Ovary (tissue), 10 donors: Measurements from ENCODE around the gene PHLDB1. TPM values are rescaled to one million over a fixed set of nuclear protein-coding genes. Genes with fewer than 3 reads are reported as not detected.

Experiments
- DNase-seq, 5 donors: peaks; one replicate each; pipeline ENCODE4 v3.0.0-alpha.2; 2019 to 2020
- H3K27ac ChIP-seq, 2 donors: fragments of 200-600 bp; one replicate each; pipeline versions ENCODE4 v1.5.1 to v1.8.0; 2019 to 2022
- H3K27me3 ChIP-seq: fragments of 200-600 bp; one replicate; pipeline ENCODE4 v1.8.0; 2022
- H3K36me3 ChIP-seq: fragments of 200-600 bp; sonication (generic); one replicate; pipeline ENCODE4 v1.5.1; 2019
- H3K4me1 ChIP-seq: one replicate; pipeline ENCODE4 v1.8.1; 2013; ENCODE audit warnings: mild to moderate bottlenecking, moderate library complexity; ENCODE audit not compliant: insufficient read depth
- H3K4me3 ChIP-seq: fragments of 200-600 bp; sonication (generic); one replicate; pipeline ENCODE4 v1.5.1; 2017
- H3K9me3 ChIP-seq, 2 donors: fragments of 200-600 bp in 1 of 2; sonication (generic) in 1 of 2; one replicate each; pipeline versions ENCODE4 v1.5.1 to v1.8.1; 2013 to 2019; ENCODE audit warnings: mild to moderate bottlenecking in 1 of 2, moderate library complexity in 1 of 2
- CTCF ChIP-seq, 3 donors: fragments of 450-650 bp in 2 of 3; fragments of 200-600 bp in 1 of 3; IDR thresholded peaks; one replicate each; pipeline versions ENCODE4 v1.5.1 to v1.8.0; 2016 to 2022; ENCODE audit warnings: antibody characterized with exemption in 3 of 3, mild to moderate bottlenecking in 1 of 3
- EP300 ChIP-seq: sonication (generic); formaldehyde crosslinking; IDR thresholded peaks from one replicate; pipeline ENCODE4 v1.6.1; 2017; ENCODE audit warnings: antibody characterized with exemption
- POLR2A ChIP-seq: fragments of 450-650 bp; IDR thresholded peaks from one replicate; pipeline ENCODE4 v1.6.1; 2017; ENCODE audit warnings: antibody characterized with exemption, mild to moderate bottlenecking, moderate library complexity
- WGBS, 3 donors: extraction: QIAGEN DNeasy Blood & Tissue Kit in 1 of 3; methylation state at CpG; one replicate each; pipeline versions ENCODE4 v1.1.5 to v1.1.7; 2013 to 2017; 5-methylcytosine and 5-hydroxymethylcytosine counted together
- intact Hi-C, 4 donors: fragments of 100-400 bp; cut with DNase I; formaldehyde crosslinking; loops; one replicate each; pipeline versions ENCODE4 v1.11.0 to v1.15.1; 2022 to 2023
- long read RNA-seq, 3 donors: library from polyadenylated mRNA in 2 of 3; unstranded in 2 of 3; transcript quantifications; one replicate each; pipeline ENCODE4 v2.0.0 and lab custom pipeline, GENCODE V29; 2021 to 2026
- polyA plus RNA-seq, 2 donors: library from polyadenylated mRNA; stranded (reverse); fragments of 200-250 nt in 1 of 2; fragments of 350-450 nt in 1 of 2; fragmentation: Illumina TruSeq in 1 of 2; extraction: RNeasy Lipid Tissue Mini Kit (QIAGEN cat#74804) in 1 of 2; gene quantifications; one replicate each; pipeline ENCODE4 v1.2.3, GENCODE V29; 2013 to 2014
- total RNA-seq, 7 donors: library from RNA; depleted of rRNA in 2 of 7; stranded (reverse); fragments of >200 nt in 2 of 7; fragmentation: NEBNext Ultra II Directional in 3 of 7; extraction: Animal tissue kit (Norgen Biotek cat#: 25700) in 3 of 7; gene quantifications; one replicate each; pipeline versions ENCODE4 v1.1.0 to v1.2.4, GENCODE V29; 2016 to 2023
- donor health status: DM: no; HTN: no; CAD: no; lungs with moderate emphysema.
- donor health status: DM: no; HTN: no; CAD: no.
- donor health status: Bipolar disorder and iron deficiency.
- donor health status: DM: yes; HTN: yes; CAD: no.
- donor health status: DM: no; HTN: no; CAD: no.
- donor health status: DM: yes; HTN: yes; CAD: no.

PHLDB1 gene
- 100 to 1,000 TPM in 5 of 7 donors, 10 to 100 TPM in 2; 69.4 to 265 (median 139) TPM for total RNA-seq
- 10 to 100 TPM; 46.2 to 73.7 TPM for polyA plus RNA-seq
- long read RNA-seq, donor 1, full-length matches to known transcripts = 13 of 228 reads
- long read RNA-seq, donor 1, partial matches to known transcripts = 186 of 228 reads
- long read RNA-seq, donor 1, other reads (novel, unspliced or antisense) = 29 of 228 reads
- long read RNA-seq, donor 2, full-length matches to known transcripts = 6 of 11 reads
- long read RNA-seq, donor 2, partial matches to known transcripts = 5 of 11 reads
- long read RNA-seq, donor 2, other reads (novel, unspliced or antisense) = 0 of 11 reads
- long read RNA-seq, donor 3, full-length matches to known transcripts = 18 of 143 reads
- long read RNA-seq, donor 3, partial matches to known transcripts = 102 of 143 reads
- long read RNA-seq, donor 3, other reads (novel, unspliced or antisense) = 23 of 143 reads

GRCh38 chr11:118607401-118608359 is at the start of gene PHLDB1:
PHLDB1 (plus strand) TSS chr11:118607615; CDS start chr11:118613837, 6,222 bp downstream.
- intact Hi-C loops = loop anchor here in 1 of 4 donors (2.0 kb wide), 1 partner anchor 39 kb away; no protein-coding TSS in a partner anchor
- peaks cover 16% of the 10 kb centered on the region for H3K4me1 ChIP-seq

DNA sequence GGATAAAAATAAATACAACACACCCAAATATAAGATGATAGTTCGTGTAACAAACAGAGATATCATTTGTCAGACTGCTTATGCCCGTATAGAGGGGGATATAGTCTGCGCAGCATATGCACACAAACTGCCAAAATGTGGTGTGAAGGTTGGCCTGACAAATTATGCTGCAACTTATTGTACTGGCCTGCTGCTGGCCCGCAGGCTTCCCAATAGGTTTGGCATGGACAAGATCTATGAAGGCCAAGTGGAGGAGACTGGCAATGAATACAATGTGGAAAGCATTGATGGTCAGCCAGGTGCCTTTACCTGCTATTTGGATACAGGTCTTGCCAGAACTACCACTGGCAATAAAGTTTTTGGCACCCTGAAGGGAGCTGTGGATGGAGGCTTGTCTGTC is 46.6 kb upstream of the PHLDB1 start:
- no peak for DNase-seq

More at GRCh38 chr11:118607401-118608359, at the start of gene PHLDB1:
- H3K27ac ChIP-seq = peak within 1 kb of the TSS; percentile 97 to 98
- peak; percentile 79 to 87 (median 81) for DNase-seq
- H3K27me3 ChIP-seq = no peaks in the 10 kb centered on the region
- peak within 1 kb of the TSS; percentile 76 for H3K4me3 ChIP-seq
- WGBS, 3 donors = 1% methylated on average over 67 to 72 of the region's 72 CpGs
- no peaks in the 10 kb centered on the region for H3K36me3 ChIP-seq
- H3K9me3 ChIP-seq = no peaks in the 10 kb centered on the region
- TF ChIP-seq POLR2A (peak; percentile 71), EP300 (no peak), CTCF (IDR thresholded peaks at IDR 0.05) (peak; percentile 34 to 52 (median 42))

DNA sequence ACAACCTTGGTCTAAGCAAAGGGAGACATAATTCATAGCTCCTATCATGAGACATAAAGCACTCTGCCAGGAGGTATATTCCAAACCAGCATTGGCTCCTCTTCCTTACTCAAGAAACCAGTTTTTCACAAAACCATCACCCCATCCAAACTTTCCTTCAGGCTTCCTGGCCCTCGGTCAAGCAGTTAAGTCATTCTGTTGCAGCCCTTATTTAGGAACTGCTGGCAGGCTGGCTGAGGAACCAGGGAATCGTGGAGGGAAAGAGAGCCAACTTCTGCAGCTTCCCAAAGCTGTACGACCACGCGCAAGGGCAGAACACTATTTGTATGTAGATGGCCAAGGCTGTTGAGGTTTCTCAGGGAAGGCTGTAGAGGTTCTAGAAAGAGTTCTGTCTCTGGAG is 42.4 kb upstream of the PHLDB1 start:
- WGBS, 3 donors = 12 to 16% (median 13%) methylated on average over 5 of the region's 5 CpGs
- Histone ChIP-seq H3K27me3 (no peaks in the 10 kb centered on the region), H3K4me1 (no peaks in the 10 kb centered on the region), H3K4me3 (peak overlapping the region; percentile 55), H3K36me3 (no peaks in the 10 kb centered on the region), H3K27ac (no peak overlapping the region), H3K9me3 (no peaks in the 10 kb centered on the region)
- peak in 2 of 5 donors; percentile 34 to 51 for DNase-seq
- intact Hi-C loops = no loop called here
- TF ChIP-seq POLR2A (no peak), CTCF (IDR thresholded peaks at IDR 0.05) (no peak), EP300 (no peak)

More for the DNA sequence above, 46.6 kb upstream of the PHLDB1 start:
- no peak overlapping the region for H3K27ac ChIP-seq
- intact Hi-C loops = no loop called here
- no peaks in the 10 kb centered on the region for H3K4me1 ChIP-seq
- H3K9me3 ChIP-seq = no peaks in the 10 kb centered on the region
- 87 to 91% (median 88%) methylated on average over 4 of the region's 4 CpGs for WGBS, 3 donors
- no peaks in the 10 kb centered on the region for H3K27me3 ChIP-seq
- no peak overlapping the region for H3K4me3 ChIP-seq
- H3K36me3 ChIP-seq = no peaks in the 10 kb centered on the region
- TF ChIP-seq CTCF (IDR thresholded peaks at IDR 0.05) = no peak
- no peak for TF ChIP-seq POLR2A
- TF ChIP-seq EP300 = no peak

DNA sequence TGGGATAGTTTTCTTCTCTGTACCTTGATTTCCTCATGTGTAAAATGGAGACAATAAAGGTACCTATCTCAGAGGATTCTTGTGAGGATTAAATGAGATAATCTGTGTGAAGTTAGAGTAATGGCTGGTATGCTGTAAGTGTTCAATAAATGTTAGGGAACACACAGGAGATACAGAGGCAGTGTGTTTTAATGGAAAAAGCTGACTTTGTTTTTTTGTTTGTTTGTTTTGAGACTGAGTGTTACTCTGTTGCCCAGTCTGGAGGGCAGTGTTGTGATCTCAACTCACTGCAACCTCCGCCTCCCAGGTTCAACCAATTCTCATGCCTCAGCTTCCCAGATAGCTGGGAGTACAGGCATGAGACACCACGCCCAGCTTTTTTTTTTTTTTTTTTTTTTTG is 37.7 kb upstream of the PHLDB1 start:
- no peak overlapping the region for H3K4me3 ChIP-seq
- intact Hi-C loops = loop anchor here in 1 of 4 donors (2.0 kb wide), 1 partner anchor 39 kb away; no protein-coding TSS in a partner anchor
- H3K9me3 ChIP-seq = no peaks in the 10 kb centered on the region
- TF ChIP-seq CTCF (IDR thresholded peaks at IDR 0.05) = no peak
- TF ChIP-seq EP300 = no peak
- no peak for TF ChIP-seq POLR2A
- DNase-seq = no peak
- 76 to 93% (median 82%) methylated on average over 2 of the region's 2 CpGs for WGBS, 3 donors
- no peaks in the 10 kb centered on the region for H3K36me3 ChIP-seq
- H3K27me3 ChIP-seq = no peaks in the 10 kb centered on the region
- no peak overlapping the region for H3K27ac ChIP-seq
- no peaks in the 10 kb centered on the region for H3K4me1 ChIP-seq
